Prostate gland (tissue), 2 donors: ENCODE data around the gene GATD1.

Experiments used
- CTCF ChIP-seq, 4 experiments: fragments of 200-600 bp in 2 of 4; fragments of 450-650 bp in 2 of 4; sonication (generic) in 2 of 4; IDR thresholded peaks; 1 replicate in 3 of 4; 2 replicates in 1 of 4; pipeline ENCODE4 v1.5.1; 2016 to 2019; ENCODE audit warnings: antibody characterized with exemption in 4 of 4, mild to moderate bottlenecking in 2 of 4, moderate library complexity in 2 of 4
- POLR2A ChIP-seq: fragments of 450-650 bp; IDR thresholded peaks from one replicate; pipeline ENCODE4 v1.6.1; 2016; ENCODE audit warnings: antibody characterized with exemption, mild to moderate bottlenecking
- POLR2AphosphoS5 ChIP-seq: sonication (generic); formaldehyde crosslinking; IDR thresholded peaks from one replicate; pipeline ENCODE4 v1.6.1; 2017; ENCODE audit warnings: antibody characterized with exemption

- TF ChIP-seq POLR2A, result no peak
- TF ChIP-seq CTCF (IDR thresholded peaks at IDR 0.05), result no peak
- TF ChIP-seq POLR2AphosphoS5, result no peak
Measured at GRCh38 chr11:788953-789940, 12.0 kb upstream of the GATD1 start.
